HCT116 (cell line): ENCODE data around the gene HCAR3. TPM values are rescaled to one million over a fixed set of nuclear protein-coding genes. Genes with fewer than 3 reads are reported as not detected.
A peak's percentile ranks its signal among the peaks of the same experiment; 100 is the strongest.

Source experiments
- ATAC-seq: fragments of 200-7000 bp; cut with Tn5 transposase; 2 replicates; pipeline ENCODE4 v1.9.1; 2020; ENCODE audit warnings: mild to moderate bottlenecking, moderate library complexity
- BruUV-seq: library from RNA; stranded (reverse); fragments of 400-500 nt; replicated peaks from 2 replicates; lab custom pipeline; 2021; lab: Mats Ljungman, UMichigan
- CTCF ChIA-PET: fragments of 300-600 bp; sonication (Branson Sonifier 250); formaldehyde crosslinking; loops from one replicate; lab custom pipeline; 2021; ENCODE audit warnings: antibody characterized with exemption; lab: Charles Lee
- POLR2A ChIA-PET: fragments of 300-600, 350-600 bp; sonication (Branson Sonifier 250); formaldehyde crosslinking; loops from one replicate; lab custom pipeline; 2021; ENCODE audit warnings: antibody characterized with exemption; lab: Charles Lee
- RAD21 ChIA-PET, 2 experiments: fragments of 300-600 bp; sonication (Branson Sonifier 250); formaldehyde crosslinking; loops; one replicate each; lab custom pipeline; 2023; ENCODE audit warnings: low total read pairs in 2 of 2; ENCODE audit not compliant: uncharacterized antibody in 2 of 2, unreplicated experiment in 2 of 2, low non-redundant PET in 1 of 2; lab: Charles Lee
- DNase-seq: peaks from one replicate; pipeline ENCODE4 v3.0.0-alpha.2; 2010; ENCODE audit warnings: low read depth, low spot score
- H2AFZ ChIP-seq: fragments of 200-600 bp; shearing (Covaris generic), sonication (generic); 2 replicates; pipeline ENCODE4 v1.6.1; 2017; ENCODE audit warnings: low read depth, mixed run types, mixed read lengths, antibody characterized with exemption, low read length; ENCODE audit not compliant: poor library complexity, severe bottlenecking
- H3K27ac ChIP-seq: 2 replicates; pipeline ENCODE4 v1.5.1; 2012; ENCODE audit warnings: low read depth, low read length
- H3K27me3 ChIP-seq: fragments of 200-600 bp; sonication (generic); 2 replicates; pipeline ENCODE4 v1.6.1; 2016; ENCODE audit warnings: mixed run types, low read length, mixed read lengths; ENCODE audit not compliant: insufficient read depth
- H3K36me3 ChIP-seq, 2 experiments: fragments of 200-500 bp in 1 of 2; fragments of 200-600 bp in 1 of 2; sonication (Bioruptor generic) in 1 of 2; sonication (generic) in 1 of 2; 2 replicates each; pipeline versions ENCODE4 v1.5.1 to v1.6.1; 2014 to 2016; ENCODE audit warnings: low read length in 2 of 2, inconsistent platforms in 1 of 2, mixed read lengths in 1 of 2, mixed run types in 1 of 2; ENCODE audit not compliant: insufficient read depth in 2 of 2, control insufficient read depth in 1 of 2
- H3K4me1 ChIP-seq, 2 experiments: fragments of 200-600 bp in 1 of 2; sonication (generic) in 1 of 2; 2 replicates each; pipeline versions ENCODE4 v1.5.1 to v1.6.1; 2012 to 2017; ENCODE audit warnings: low read length in 2 of 2, inconsistent platforms in 1 of 2, mild to moderate bottlenecking in 1 of 2, mixed read lengths in 1 of 2, mixed run types in 1 of 2, moderate library complexity in 1 of 2; ENCODE audit not compliant: insufficient read depth in 2 of 2, control insufficient read depth in 1 of 2
- H3K4me2 ChIP-seq: fragments of 200-600 bp; sonication (generic); 2 replicates; pipeline ENCODE4 v1.6.1; 2017; ENCODE audit warnings: mixed run types, low read length, mixed read lengths
- H3K4me3 ChIP-seq, 2 experiments: fragments of 200-600 bp in 1 of 2; sonication (generic) in 1 of 2; replicated peaks in 1 of 2; 2 replicates each; pipeline ENCODE4 v1.5.1; 2011 to 2016; ENCODE audit warnings: low read length in 2 of 2, control low read depth in 1 of 2, low read depth in 1 of 2, mild to moderate bottlenecking in 1 of 2, mixed read lengths in 1 of 2, mixed run types in 1 of 2
- H3K79me2 ChIP-seq: fragments of 200-600 bp; sonication (generic); 2 replicates; pipeline ENCODE4 v1.6.1; 2017; ENCODE audit warnings: mild to moderate bottlenecking, mixed run types, low read length, moderate library complexity, mixed read lengths; ENCODE audit not compliant: insufficient read depth
- H3K9ac ChIP-seq: fragments of 200-600 bp; sonication (generic); 2 replicates; pipeline ENCODE4 v1.6.1; 2016; ENCODE audit warnings: low read length, mixed read lengths
- H3K9me2 ChIP-seq: fragments of 200-600 bp; sonication (generic), shearing (Covaris generic); 2 replicates; pipeline ENCODE4 v1.6.1; 2017; ENCODE audit warnings: mixed run types, mild to moderate bottlenecking, moderate library complexity; ENCODE audit not compliant: insufficient read depth
- H3K9me3 ChIP-seq, 2 experiments: fragments of 200-500 bp in 1 of 2; fragments of 200-600 bp in 1 of 2; sonication (Bioruptor generic) in 1 of 2; sonication (generic) in 1 of 2; 2 replicates each; pipeline ENCODE4 v1.6.1; 2014 to 2017; ENCODE audit warnings: low read length in 2 of 2, mixed read lengths in 2 of 2, inconsistent platforms in 1 of 2, low read depth in 1 of 2, mild to moderate bottlenecking in 1 of 2, mixed run types in 1 of 2, moderate library complexity in 1 of 2; ENCODE audit not compliant: control insufficient read depth in 1 of 2, insufficient read depth in 1 of 2
- H4K20me1 ChIP-seq: fragments of 200-600 bp; sonication (generic), shearing (Covaris generic); 2 replicates; pipeline ENCODE4 v1.6.1; 2017; ENCODE audit warnings: mixed run types, mild to moderate bottlenecking, moderate library complexity; ENCODE audit not compliant: insufficient read depth
- ATF3 ChIP-seq: IDR thresholded peaks from 2 replicates; pipeline ENCODE4 v1.6.1; 2012
- CEBPB ChIP-seq: IDR thresholded peaks from 2 replicates; pipeline ENCODE4 v1.6.1; 2012; ENCODE audit warnings: low read depth
- CTCF ChIP-seq, 3 experiments: fragments of 200-600 bp in 1 of 3; sonication (generic) in 1 of 3; IDR thresholded peaks in 2 of 3; conservative IDR thresholded peaks in 1 of 3; 2 replicates each; pipeline ENCODE4 v1.5.1; 2012 to 2017; ENCODE audit warnings: low read depth in 2 of 3, low read length in 2 of 3, antibody characterized with exemption in 1 of 3, borderline replicate concordance in 1 of 3, control low read depth in 1 of 3, mild to moderate bottlenecking in 1 of 3, mixed read lengths in 1 of 3, mixed run types in 1 of 3, moderate library complexity in 1 of 3; ENCODE audit not compliant: insufficient read depth in 1 of 3
- EGR1 ChIP-seq: IDR thresholded peaks from 2 replicates; pipeline ENCODE4 v1.6.1; 2012; ENCODE audit warnings: low read depth
- ELF1 ChIP-seq: IDR thresholded peaks from 2 replicates; pipeline ENCODE4 v1.6.1; 2012; ENCODE audit warnings: low read depth, borderline replicate concordance
- EZH2 ChIP-seq: fragments of 200-600 bp; sonication (generic); IDR thresholded peaks from 2 replicates; pipeline ENCODE4 v1.6.1; 2017; ENCODE audit warnings: antibody characterized with exemption, mixed run types
- FOSL1 ChIP-seq: IDR thresholded peaks from 2 replicates; pipeline ENCODE4 v1.6.1; 2012; ENCODE audit warnings: low read depth
- JUND ChIP-seq: IDR thresholded peaks from 2 replicates; pipeline ENCODE4 v1.6.1; 2012
- MAX ChIP-seq: IDR thresholded peaks from 2 replicates; pipeline ENCODE4 v1.6.1; 2012
- POLR2A ChIP-seq: IDR thresholded peaks from 2 replicates; pipeline ENCODE4 v1.7.0; 2011; ENCODE audit warnings: borderline replicate concordance; ENCODE audit not compliant: insufficient read depth, insufficient read length; ENCODE audit errors: extremely low read depth
- POLR2AphosphoS5 ChIP-seq: IDR thresholded peaks from 2 replicates; pipeline ENCODE4 v1.6.1; 2011; ENCODE audit warnings: mild to moderate bottlenecking, low read depth, low read length, moderate library complexity
- RAD21 ChIP-seq: IDR thresholded peaks from 2 replicates; pipeline ENCODE4 v1.6.1; 2012; ENCODE audit warnings: low read depth, mild to moderate bottlenecking
- REST ChIP-seq: IDR thresholded peaks from 2 replicates; pipeline ENCODE4 v1.6.1; 2012; ENCODE audit warnings: low read depth
- SIN3A ChIP-seq: IDR thresholded peaks from 2 replicates; pipeline ENCODE4 v1.6.1; 2012; ENCODE audit warnings: low read depth
- SRF ChIP-seq: IDR thresholded peaks from 2 replicates; pipeline ENCODE4 v1.6.1; 2012; ENCODE audit warnings: low read depth
- ZBTB33 ChIP-seq: IDR thresholded peaks from 2 replicates; pipeline ENCODE4 v1.6.1; 2011; ENCODE audit warnings: mild to moderate bottlenecking, low read length, moderate library complexity; ENCODE audit not compliant: insufficient replicate concordance; ENCODE audit errors: extremely low read depth
- ZNF274 ChIP-seq: fragments of 200-500 bp; sonication (Bioruptor generic); IDR thresholded peaks from 2 replicates; pipeline ENCODE4 v1.6.1; 2014; ENCODE audit warnings: mild to moderate bottlenecking, low read depth, low read length, inconsistent platforms
- intact Hi-C: fragments of 100-400 bp; cut with micrococcal nuclease; formaldehyde crosslinking; loops from 2 replicates; pipeline ENCODE4 v1.10.0; 2022
- total RNA-seq: library from RNA; stranded (reverse); gene quantifications from one replicate; pipeline ENCODE4 v1.2.1, GENCODE V29; 2021; ENCODE audit not compliant: unreplicated experiment

The HCAR3 gene
- total RNA-seq, 1 experiment from 2014 or later: not detected

- H3K79me2 ChIP-seq: peaks cover 47% of the 10 kb centered on the region
- no peaks in the 10 kb centered on the region for H3K9me2 ChIP-seq
- no peaks in the 10 kb centered on the region for H3K27me3 ChIP-seq
- H3K4me2 ChIP-seq: peak within 1 kb of the TSS; percentile 80
- H2AFZ ChIP-seq: no peak within 1 kb of the TSS
- RAD21 ChIA-PET: interaction anchor here (1.0 to 1.4 kb wide), 2 partner anchors 115 kb away, joined by 3 to 6 read pairs; no protein-coding TSS in a partner anchor
- H3K4me1 ChIP-seq: peaks cover 5 to 14% of the 10 kb centered on the region in 2 experiments; a peak in 3 of 4 replicates
- peak within 1 kb of the TSS; percentile 90 to 99 for H3K4me3 ChIP-seq
- H4K20me1 ChIP-seq: no peaks in the 10 kb centered on the region
- no peaks in the 10 kb centered on the region for H3K9me3 ChIP-seq
- CTCF ChIA-PET: interaction anchor here (1.4 kb wide), 1 partner anchor 111 kb away, joined by 3 read pairs; no protein-coding TSS in a partner anchor
- peaks cover 24 to 33% of the 10 kb centered on the region in 2 experiments for H3K36me3 ChIP-seq
- POLR2A ChIA-PET: interaction anchor here (1.0 kb wide), 2 partner anchors 226 to 252 kb away, joined by 3 to 4 read pairs; partner anchors contain the start of genes KNTC1, RSRC2 and ZCCHC8
- BruUV-seq: no TSS peak
- DNase-seq (peak; percentile 96), ATAC-seq (peak; percentile 89)
- intact Hi-C loops: loop anchor here (1.0 to 2.0 kb wide), 3 partner anchors 114 to 416 kb away; partner anchors contain the start of gene KNTC1
- H3K27ac ChIP-seq: peak within 1 kb of the TSS; percentile 77
- H3K9ac ChIP-seq: peak within 1 kb of the TSS; percentile 86
- TF ChIP-seq JUND (no peak; the same call in 1 of the 2 replicates), ZNF274 (no peak), SIN3A (peak; percentile 97), POLR2AphosphoS5 (peak; percentile 96), CTCF (IDR thresholded peaks at IDR 0.05 in 2 of 3, conservative IDR thresholded peaks at IDR 0.05 in 1 of 3; ENCODE audit: borderline replicate concordance in 1 of 3, insufficient read depth in 1 of 3, low read depth in 2 of 3, low read length in 2 of 3) (peak; percentile 48 to 91 (median 70)), FOSL1 (peak; percentile 33; the same call in 1 of the 2 replicates), CEBPB (no peak), POLR2A (peak; percentile 85), MAX (peak; percentile 83), EGR1 (peak; percentile 99), EZH2 (no peak), SRF (no peak), REST (no peak), ZBTB33 (peak; percentile 100), RAD21 (peak; percentile 99), ATF3 (no peak), ELF1 (peak; percentile 74)
Observed at GRCh38 chr12:122752464-122753318, 36.1 kb upstream of the HCAR3 start, which contains the start of gene DENR. TSS of gene DENR (plus strand) at chr12:122752824. CDS start at chr12:122753702, 878 bp downstream.
